Lower leg skin (tissue), 3 donors: Measurements from ENCODE around the gene ANO8.

ENCODE experiments used
- POLR2A ChIP-seq, 2 donors: fragments of 450-650 bp; IDR thresholded peaks; one replicate each; pipeline ENCODE4 v1.6.1; 2016 to 2017; ENCODE audit warnings: antibody characterized with exemption in 2 of 2, mild to moderate bottlenecking in 1 of 2, moderate library complexity in 1 of 2
- TF ChIP-seq, protein P1 (sequence below), 3 donors: fragments of 450-650 bp; IDR thresholded peaks; one replicate each; pipeline ENCODE4 v1.5.1; 2016; ENCODE audit warnings: antibody characterized with exemption in 3 of 3, mild to moderate bottlenecking in 3 of 3, moderate library complexity in 2 of 3

DNA sequence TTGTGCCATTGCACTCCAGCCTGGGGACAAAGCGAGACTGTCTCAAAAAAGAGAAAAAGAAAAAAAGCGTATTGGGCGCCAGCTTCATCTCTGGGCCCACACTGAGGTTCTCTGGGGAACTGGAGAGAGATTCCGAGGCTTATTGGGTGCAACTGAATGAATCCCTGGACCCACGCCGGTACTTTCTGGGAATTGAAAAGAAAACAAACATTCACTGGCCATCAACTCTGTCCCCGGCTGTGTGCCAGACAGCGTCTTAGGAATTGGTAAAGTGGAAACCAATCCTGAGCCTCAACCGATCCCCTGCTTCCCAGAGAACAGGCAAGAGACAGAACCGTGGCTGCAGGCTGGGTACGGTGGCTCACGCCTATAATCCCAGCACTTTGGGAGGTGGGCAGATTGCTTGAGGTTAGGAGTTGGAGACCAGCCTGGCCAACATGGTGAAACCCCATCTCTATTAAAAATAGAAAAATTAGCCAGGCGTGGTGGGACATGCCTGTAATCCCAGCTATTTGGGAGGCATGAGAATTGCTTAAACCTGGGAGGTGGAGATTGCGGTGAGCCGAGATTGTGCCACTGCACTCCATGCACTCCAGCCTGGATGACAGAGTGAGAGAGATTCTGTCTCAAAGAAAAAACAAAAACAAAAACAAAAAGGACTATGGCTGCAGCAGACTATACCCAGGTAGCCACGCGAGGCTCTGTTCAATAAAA, 8.6 kb downstream of the ANO8 start:
- TF ChIP-seq, protein P1, sequence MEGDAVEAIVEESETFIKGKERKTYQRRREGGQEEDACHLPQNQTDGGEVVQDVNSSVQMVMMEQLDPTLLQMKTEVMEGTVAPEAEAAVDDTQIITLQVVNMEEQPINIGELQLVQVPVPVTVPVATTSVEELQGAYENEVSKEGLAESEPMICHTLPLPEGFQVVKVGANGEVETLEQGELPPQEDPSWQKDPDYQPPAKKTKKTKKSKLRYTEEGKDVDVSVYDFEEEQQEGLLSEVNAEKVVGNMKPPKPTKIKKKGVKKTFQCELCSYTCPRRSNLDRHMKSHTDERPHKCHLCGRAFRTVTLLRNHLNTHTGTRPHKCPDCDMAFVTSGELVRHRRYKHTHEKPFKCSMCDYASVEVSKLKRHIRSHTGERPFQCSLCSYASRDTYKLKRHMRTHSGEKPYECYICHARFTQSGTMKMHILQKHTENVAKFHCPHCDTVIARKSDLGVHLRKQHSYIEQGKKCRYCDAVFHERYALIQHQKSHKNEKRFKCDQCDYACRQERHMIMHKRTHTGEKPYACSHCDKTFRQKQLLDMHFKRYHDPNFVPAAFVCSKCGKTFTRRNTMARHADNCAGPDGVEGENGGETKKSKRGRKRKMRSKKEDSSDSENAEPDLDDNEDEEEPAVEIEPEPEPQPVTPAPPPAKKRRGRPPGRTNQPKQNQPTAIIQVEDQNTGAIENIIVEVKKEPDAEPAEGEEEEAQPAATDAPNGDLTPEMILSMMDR (IDR thresholded peaks at IDR 0.05), result no peak
- TF ChIP-seq POLR2A (IDR thresholded peaks at IDR 0.05), result no peak
